ENCODE data around the gene THOC1. TPM values are rescaled to one million over a fixed set of nuclear protein-coding genes. Genes with fewer than 3 reads are reported as not detected.
"Not testable (repeated sequence)": the region's sequence is repeated elsewhere in the genome, so short reads cannot be mapped to it uniquely, and the experiment has no call there.

Gene THOC1
- total RNA-seq, result 10 to 100 TPM; 63.5 to 66.2 TPM

- H3K4me1 Mint-ChIP-seq (ENCODE audit: low read depth), result peaks cover 39% of the 10 kb centered on the region
Observed at GRCh38 chr18:267688-268552, at the start of gene THOC1. TSS of gene THOC1 (minus strand) at chr18:268047. CDS start at chr18:268019, 28 bp downstream.

GRCh38 chr18:317618-318017 lies 49.8 kb upstream of the THOC1 start:
- no peak for DNase-seq
- H3K4me1 Mint-ChIP-seq (ENCODE audit: low read depth), result peaks cover 7% of the 10 kb centered on the region
- intact Hi-C loops (cut with micrococcal nuclease), result no loop called here
- no peaks in the 10 kb centered on the region for H3K9me3 Mint-ChIP-seq
- no peak overlapping the region for H3K4me3 Mint-ChIP-seq
- no peaks in the 10 kb centered on the region for H3K27me3 Mint-ChIP-seq (ENCODE audit: low read depth)
- CTCF ChIA-PET, result no interaction called here
- H3K36me3 Mint-ChIP-seq (ENCODE audit: low read depth), result no peaks in the 10 kb centered on the region
- H3K27ac Mint-ChIP-seq, result no peak overlapping the region

More at GRCh38 chr18:267688-268552, at the start of gene THOC1:
- CTCF ChIA-PET, result interaction anchor here (1.3 to 1.4 kb wide), 2 partner anchors 10 to 110 kb away, joined by 3 to 5 read pairs; partner anchors contain the start of gene USP14
- Mint-ChIP-seq H3K9me3 (no peaks in the 10 kb centered on the region), H3K36me3 (ENCODE audit: low read depth) (peaks cover 25% of the 10 kb centered on the region), H3K27ac (peak within 1 kb of the TSS; percentile 99), H3K27me3 (ENCODE audit: low read depth) (no peaks in the 10 kb centered on the region), H3K4me3 (peak within 1 kb of the TSS; percentile 95)
- DNase-seq, result peak; percentile 97
- intact Hi-C loops (cut with micrococcal nuclease), result loop anchor here (1.0 to 2.0 kb wide), 6 partner anchors 110 to 545 kb away; partner anchors contain the start of genes ENOSF1 and USP14

GRCh38 chr18:316393-316792 lies 48.5 kb upstream of the THOC1 start:
- Mint-ChIP-seq H3K27ac (no peak overlapping the region), H3K27me3 (ENCODE audit: low read depth) (no peaks in the 10 kb centered on the region), H3K36me3 (ENCODE audit: low read depth) (no peaks in the 10 kb centered on the region), H3K4me3 (no peak overlapping the region), H3K9me3 (no peaks in the 10 kb centered on the region), H3K4me1 (ENCODE audit: low read depth) (no peaks in the 10 kb centered on the region)
- CTCF ChIA-PET, result no interaction called here
- DNase-seq, result no peak
- intact Hi-C loops (cut with micrococcal nuclease), result no loop called here

GRCh38 chr18:313931-314330 lies 46.1 kb upstream of the THOC1 start:
- Mint-ChIP-seq H3K9me3 (no peaks in the 10 kb centered on the region), H3K36me3 (ENCODE audit: low read depth) (no peaks in the 10 kb centered on the region), H3K4me3 (no peak overlapping the region), H3K4me1 (ENCODE audit: low read depth) (no peaks in the 10 kb centered on the region), H3K27ac (no peak overlapping the region), H3K27me3 (ENCODE audit: low read depth) (no peaks in the 10 kb centered on the region)
- CTCF ChIA-PET, result no interaction called here
- no peak for DNase-seq
- intact Hi-C loops (cut with micrococcal nuclease), result no loop called here

- Mint-ChIP-seq H3K9me3 (no peaks in the 10 kb centered on the region), H3K27me3 (ENCODE audit: low read depth) (peaks cover 1% of the 10 kb centered on the region), H3K4me1 (ENCODE audit: low read depth) (no peaks in the 10 kb centered on the region), H3K4me3 (no peak overlapping the region), H3K36me3 (ENCODE audit: low read depth) (no peaks in the 10 kb centered on the region), H3K27ac (no peak overlapping the region)
- intact Hi-C loops (cut with micrococcal nuclease), result no loop called here
- CTCF ChIA-PET, result no interaction called here
- no peak for DNase-seq
Observed at GRCh38 chr18:312415-312814, 44.6 kb upstream of the THOC1 start.

- Mint-ChIP-seq H3K9me3 (no peaks in the 10 kb centered on the region), H3K27ac (no peak overlapping the region), H3K4me1 (ENCODE audit: low read depth) (no peaks in the 10 kb centered on the region), H3K27me3 (ENCODE audit: low read depth) (peaks cover 9% of the 10 kb centered on the region), H3K4me3 (no peak overlapping the region), H3K36me3 (ENCODE audit: low read depth) (no peaks in the 10 kb centered on the region)
- DNase-seq, result no peak
- CTCF ChIA-PET, result interaction anchor here (0.7 to 0.9 kb wide), 2 partner anchors 13 to 148 kb away, joined by 3 to 5 read pairs; no protein-coding TSS in a partner anchor
- intact Hi-C loops (cut with micrococcal nuclease), result no loop called here
Observed at GRCh38 chr18:310042-310441, 42.2 kb upstream of the THOC1 start.

- H3K27me3 Mint-ChIP-seq (ENCODE audit: low read depth); CTCF ChIA-PET; H3K27ac Mint-ChIP-seq; intact Hi-C loops (cut with micrococcal nuclease); DNase-seq; H3K4me3 Mint-ChIP-seq; H3K36me3 Mint-ChIP-seq (ENCODE audit: low read depth); H3K9me3 Mint-ChIP-seq; H3K4me1 Mint-ChIP-seq (ENCODE audit: low read depth): not testable (repeated sequence)
Observed at GRCh38 chr18:308086-308485, 40.2 kb upstream of the THOC1 start.

GRCh38 chr18:306608-307255 lies 38.9 kb upstream of the THOC1 start:
- Mint-ChIP-seq H3K36me3 (ENCODE audit: low read depth) (no peaks in the 10 kb centered on the region), H3K4me1 (ENCODE audit: low read depth) (no peaks in the 10 kb centered on the region), H3K4me3 (no peak overlapping the region), H3K9me3 (no peaks in the 10 kb centered on the region), H3K27me3 (ENCODE audit: low read depth) (peaks cover 9% of the 10 kb centered on the region), H3K27ac (no peak overlapping the region)
- CTCF ChIA-PET, result interaction anchor here (0.5 kb wide), 1 partner anchor 145 kb away, joined by 3 read pairs; no protein-coding TSS in a partner anchor
- intact Hi-C loops (cut with micrococcal nuclease), result no loop called here
- DNase-seq, result no peak

GRCh38 chr18:305003-305501 lies 37.2 kb upstream of the THOC1 start:
- intact Hi-C loops (cut with micrococcal nuclease), result no loop called here
- Mint-ChIP-seq H3K4me3 (no peak overlapping the region), H3K4me1 (ENCODE audit: low read depth) (no peaks in the 10 kb centered on the region), H3K36me3 (ENCODE audit: low read depth) (no peaks in the 10 kb centered on the region), H3K9me3 (no peaks in the 10 kb centered on the region), H3K27me3 (ENCODE audit: low read depth) (peaks cover 9% of the 10 kb centered on the region), H3K27ac (no peak overlapping the region)
- CTCF ChIA-PET, result no interaction called here
- DNase-seq, result no peak

- no peaks in the 10 kb centered on the region for H3K4me1 Mint-ChIP-seq (ENCODE audit: low read depth)
- peaks cover 9% of the 10 kb centered on the region for H3K27me3 Mint-ChIP-seq (ENCODE audit: low read depth)
- CTCF ChIA-PET, result no interaction called here
- intact Hi-C loops (cut with micrococcal nuclease), result no loop called here
- H3K36me3 Mint-ChIP-seq (ENCODE audit: low read depth), result no peaks in the 10 kb centered on the region
- H3K4me3 Mint-ChIP-seq, result no peak overlapping the region
- no peak overlapping the region for H3K27ac Mint-ChIP-seq
- no peaks in the 10 kb centered on the region for H3K9me3 Mint-ChIP-seq
- no peak for DNase-seq
Observed at GRCh38 chr18:303607-304006, 35.8 kb upstream of the THOC1 start.

- Mint-ChIP-seq H3K27ac (no peak overlapping the region), H3K36me3 (ENCODE audit: low read depth) (no peaks in the 10 kb centered on the region), H3K9me3 (no peaks in the 10 kb centered on the region), H3K4me1 (ENCODE audit: low read depth) (no peaks in the 10 kb centered on the region), H3K27me3 (ENCODE audit: low read depth) (peaks cover 9% of the 10 kb centered on the region), H3K4me3 (no peak overlapping the region)
- CTCF ChIA-PET, result no interaction called here
- DNase-seq, result no peak
- intact Hi-C loops (cut with micrococcal nuclease), result no loop called here
Observed at GRCh38 chr18:303011-303410, 35.2 kb upstream of the THOC1 start.

- CTCF ChIA-PET, result no interaction called here
- Mint-ChIP-seq H3K36me3 (ENCODE audit: low read depth) (no peaks in the 10 kb centered on the region), H3K4me3 (no peak overlapping the region), H3K9me3 (no peaks in the 10 kb centered on the region), H3K4me1 (ENCODE audit: low read depth) (no peaks in the 10 kb centered on the region), H3K27me3 (ENCODE audit: low read depth) (peaks cover 5% of the 10 kb centered on the region), H3K27ac (no peak overlapping the region)
- intact Hi-C loops (cut with micrococcal nuclease), result no loop called here
- DNase-seq, result no peak
Observed at GRCh38 chr18:302097-302496, 34.2 kb upstream of the THOC1 start.
